ENCODE data around the gene ZNF610. TPM values are rescaled to one million over a fixed set of nuclear protein-coding genes. Genes with fewer than 3 reads are reported as not detected.
"Not testable (repeated sequence)": the region's sequence is repeated elsewhere in the genome, so short reads cannot be mapped to it uniquely, and the experiment has no call there.

Gene ZNF610
- total RNA-seq, 2 experiments from 2014 or later = 1.2 to 1.4 TPM

DNA sequence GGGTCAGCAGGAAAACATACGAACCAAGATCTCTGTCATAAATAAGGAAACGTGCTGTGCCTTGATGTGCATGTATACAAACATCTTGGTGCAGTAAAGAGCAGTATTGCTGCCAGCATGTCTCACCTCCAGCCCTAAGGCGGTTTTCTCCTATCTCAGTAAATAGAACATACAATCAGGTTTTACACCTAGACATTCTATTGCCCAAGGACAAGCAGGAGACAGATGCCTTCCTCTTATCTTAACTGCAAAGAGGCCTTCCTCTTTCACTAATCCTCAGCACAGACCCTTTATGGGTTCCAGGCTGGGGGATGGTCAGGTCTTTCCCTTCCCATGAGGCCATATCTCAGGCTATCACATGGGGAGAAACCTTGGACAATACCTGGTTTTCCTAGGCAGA, 3.0 kb downstream of the ZNF610 start:
- H3K27me3 Mint-ChIP-seq, DNase-seq, H3K4me3 Mint-ChIP-seq, CTCF ChIA-PET, H3K27ac Mint-ChIP-seq, POLR2A ChIA-PET: not testable (repeated sequence)
- H3K36me3 Mint-ChIP-seq (ENCODE audit: low read depth) = peaks cover 27% of the 10 kb centered on the region
- peaks cover 15% of the 10 kb centered on the region for H3K4me1 Mint-ChIP-seq
- peaks cover 43% of the 10 kb centered on the region for H3K9me3 Mint-ChIP-seq

- peaks cover 12% of the 10 kb centered on the region for H3K36me3 Mint-ChIP-seq (ENCODE audit: low read depth)
- ChIA-PET POLR2A (no interaction called here), CTCF (no interaction called here)
- no peaks in the 10 kb centered on the region for H3K27me3 Mint-ChIP-seq
- no peak overlapping the region for H3K27ac Mint-ChIP-seq
- no peaks in the 10 kb centered on the region for H3K4me1 Mint-ChIP-seq
- no peak overlapping the region for H3K4me3 Mint-ChIP-seq
- H3K9me3 Mint-ChIP-seq = peaks cover 36% of the 10 kb centered on the region
- peak; percentile 49 for DNase-seq
Measured at GRCh38 chr19:52343548-52343947, 7.5 kb downstream of the ZNF610 start.

- ChIA-PET CTCF (no interaction called here), POLR2A (interaction anchor here (0.9 kb wide), 1 partner anchor 9 kb away, joined by 3 read pairs; the partner anchor contains the start of gene ZNF610)
- Mint-ChIP-seq H3K4me1 (no peaks in the 10 kb centered on the region), H3K27me3 (no peaks in the 10 kb centered on the region), H3K4me3 (no peak overlapping the region), H3K36me3 (ENCODE audit: low read depth) (peaks cover 15% of the 10 kb centered on the region), H3K9me3 (peaks cover 37% of the 10 kb centered on the region), H3K27ac (no peak overlapping the region)
- no peak for DNase-seq
Measured at GRCh38 chr19:52345162-52345561, 9.1 kb downstream of the ZNF610 start.

DNA sequence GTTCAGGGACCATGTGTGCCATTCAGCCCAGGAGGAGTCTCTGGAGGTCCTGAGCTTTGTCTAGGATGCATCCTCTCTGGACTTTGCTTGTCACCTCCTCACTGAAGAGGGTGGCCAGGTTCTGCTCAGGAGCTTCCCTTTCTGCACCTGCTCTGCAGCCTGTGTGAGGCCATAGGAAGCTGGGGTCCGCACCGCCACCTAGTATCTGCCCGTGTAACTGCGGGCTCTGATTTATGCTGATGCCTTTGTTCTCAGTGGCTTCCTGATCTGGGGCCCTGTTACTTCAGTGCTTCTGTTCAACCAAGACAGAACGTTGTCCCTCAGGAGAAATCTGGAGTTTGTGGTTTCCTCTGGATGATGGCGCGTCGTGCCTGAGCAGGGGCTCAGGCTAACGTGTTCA, 15.5 kb downstream of the ZNF610 start:
- Mint-ChIP-seq H3K9me3 (peaks cover 47% of the 10 kb centered on the region), H3K27me3 (no peaks in the 10 kb centered on the region), H3K4me1 (no peaks in the 10 kb centered on the region), H3K36me3 (ENCODE audit: low read depth) (peaks cover 41% of the 10 kb centered on the region), H3K4me3 (no peak overlapping the region), H3K27ac (no peak overlapping the region)
- DNase-seq = no peak
- CTCF ChIA-PET = no interaction called here
- POLR2A ChIA-PET = no interaction called here

- Mint-ChIP-seq H3K9me3 (peaks cover 48% of the 10 kb centered on the region), H3K27me3 (no peaks in the 10 kb centered on the region), H3K4me1 (peaks cover 10% of the 10 kb centered on the region), H3K36me3 (ENCODE audit: low read depth) (peaks cover 39% of the 10 kb centered on the region), H3K27ac (no peak overlapping the region), H3K4me3 (no peak overlapping the region)
- ChIA-PET CTCF (no interaction called here), POLR2A (no interaction called here)
- no peak for DNase-seq
Measured at GRCh38 chr19:52366414-52366824, 30.4 kb downstream of the ZNF610 start.

DNA sequence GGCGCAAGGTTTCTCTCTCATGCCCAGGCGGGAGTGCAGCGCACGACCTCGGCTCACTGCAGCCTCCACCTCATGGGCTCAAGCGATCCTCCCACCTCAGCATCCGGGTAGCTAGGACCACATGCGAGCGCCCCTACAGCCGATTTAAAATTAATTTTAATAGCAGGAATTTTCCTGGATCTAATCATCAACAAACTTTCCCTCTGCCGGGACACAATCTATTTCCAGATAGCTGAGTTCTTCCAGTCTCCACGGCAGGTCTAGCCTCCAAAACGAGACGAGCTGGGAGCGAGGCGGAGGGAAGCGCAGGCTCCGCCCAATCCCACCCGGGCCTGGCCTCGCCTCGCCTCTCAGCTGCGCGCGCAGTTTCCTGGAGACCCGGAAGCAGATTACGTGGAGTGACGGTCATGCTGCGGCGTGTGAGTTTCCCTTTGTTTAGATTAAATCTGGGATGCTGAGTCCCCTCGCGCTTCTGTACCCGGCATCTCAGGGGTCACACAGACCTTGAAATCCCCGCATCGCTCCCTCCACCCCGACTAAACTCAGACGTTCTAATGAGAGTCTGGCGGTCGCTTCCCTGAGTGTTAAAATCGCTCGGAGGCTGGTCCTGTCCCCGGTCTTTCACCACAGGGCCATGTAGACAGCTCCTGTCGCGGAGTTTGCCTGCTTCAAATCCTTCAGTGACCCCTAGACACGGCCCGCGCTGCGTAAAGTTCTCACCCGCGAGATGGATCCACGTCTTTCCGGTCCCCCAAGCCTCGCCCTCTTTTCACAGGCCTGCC, 33.7 kb downstream of the ZNF610 start, which contains the start of gene ZNF880:
Gene ZNF880 (plus strand): TSS at position 365 of the 782 bp plus-strand sequence. CDS start 43 bp downstream, at position 408.
- Mint-ChIP-seq H3K27ac (peak within 1 kb of the TSS; percentile 92), H3K4me1 (peaks cover 10% of the 10 kb centered on the region), H3K36me3 (ENCODE audit: low read depth) (peaks cover 55% of the 10 kb centered on the region), H3K27me3 (no peaks in the 10 kb centered on the region), H3K4me3 (peak within 1 kb of the TSS; percentile 88), H3K9me3 (peaks cover 50% of the 10 kb centered on the region)
- peak; percentile 92 for DNase-seq
- ChIA-PET POLR2A (interaction anchor here (0.7 to 1.4 kb wide), 4 partner anchors 29 to 417 kb away, joined by 3 to 9 read pairs (median 5); partner anchors contain the start of genes PPP2R1A, ZNF528, ZNF600 and ZNF610), CTCF (no interaction called here)

- H3K27me3 Mint-ChIP-seq = no peaks in the 10 kb centered on the region
- peaks cover 51% of the 10 kb centered on the region for H3K9me3 Mint-ChIP-seq
Measured at GRCh38 chr19:52370341-52370710, 34.3 kb downstream of the ZNF610 start.

DNA sequence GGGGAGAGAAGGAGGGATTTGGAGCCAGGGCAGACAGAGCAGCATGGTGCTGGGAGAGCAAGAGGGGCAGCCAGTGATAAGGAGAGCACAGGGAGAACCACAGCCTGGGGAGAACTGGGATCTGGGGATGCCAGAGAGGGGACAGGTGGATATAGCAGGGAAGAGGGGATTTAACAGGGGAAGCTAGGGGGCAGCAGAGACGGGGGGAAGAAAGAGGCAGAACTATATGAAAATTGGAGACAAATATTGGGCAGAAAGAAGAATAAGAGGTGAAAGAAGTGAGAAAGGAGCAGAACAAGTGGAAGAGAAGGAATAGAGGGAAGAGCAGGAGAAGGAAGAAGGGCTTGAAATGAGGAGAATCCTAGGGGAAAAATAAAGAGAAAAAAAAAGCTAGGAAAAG, 55.1 kb downstream of the ZNF610 start:
- H3K4me1 Mint-ChIP-seq = no peaks in the 10 kb centered on the region
- peaks cover 49% of the 10 kb centered on the region for H3K9me3 Mint-ChIP-seq
- no peak overlapping the region for H3K4me3 Mint-ChIP-seq
- peaks cover 20% of the 10 kb centered on the region for H3K36me3 Mint-ChIP-seq (ENCODE audit: low read depth)
- H3K27me3 Mint-ChIP-seq = no peaks in the 10 kb centered on the region
- POLR2A ChIA-PET = no interaction called here
- H3K27ac Mint-ChIP-seq = no peak overlapping the region
- DNase-seq = no peak
- CTCF ChIA-PET = no interaction called here

More at GRCh38 chr19:52370341-52370710, 34.3 kb downstream of the ZNF610 start:
- H3K4me3 Mint-ChIP-seq = peak overlapping the region; percentile 88
- CTCF ChIA-PET = no interaction called here
- DNase-seq = no peak
- POLR2A ChIA-PET = interaction anchor here (1.0 to 1.4 kb wide), 2 partner anchors 28 to 181 kb away, joined by 3 to 9 read pairs; partner anchors contain the start of genes PPP2R1A and ZNF528
- peaks cover 58% of the 10 kb centered on the region for H3K36me3 Mint-ChIP-seq (ENCODE audit: low read depth)
- H3K4me1 Mint-ChIP-seq = peaks cover 10% of the 10 kb centered on the region
- peak overlapping the region; percentile 92 for H3K27ac Mint-ChIP-seq

DNA sequence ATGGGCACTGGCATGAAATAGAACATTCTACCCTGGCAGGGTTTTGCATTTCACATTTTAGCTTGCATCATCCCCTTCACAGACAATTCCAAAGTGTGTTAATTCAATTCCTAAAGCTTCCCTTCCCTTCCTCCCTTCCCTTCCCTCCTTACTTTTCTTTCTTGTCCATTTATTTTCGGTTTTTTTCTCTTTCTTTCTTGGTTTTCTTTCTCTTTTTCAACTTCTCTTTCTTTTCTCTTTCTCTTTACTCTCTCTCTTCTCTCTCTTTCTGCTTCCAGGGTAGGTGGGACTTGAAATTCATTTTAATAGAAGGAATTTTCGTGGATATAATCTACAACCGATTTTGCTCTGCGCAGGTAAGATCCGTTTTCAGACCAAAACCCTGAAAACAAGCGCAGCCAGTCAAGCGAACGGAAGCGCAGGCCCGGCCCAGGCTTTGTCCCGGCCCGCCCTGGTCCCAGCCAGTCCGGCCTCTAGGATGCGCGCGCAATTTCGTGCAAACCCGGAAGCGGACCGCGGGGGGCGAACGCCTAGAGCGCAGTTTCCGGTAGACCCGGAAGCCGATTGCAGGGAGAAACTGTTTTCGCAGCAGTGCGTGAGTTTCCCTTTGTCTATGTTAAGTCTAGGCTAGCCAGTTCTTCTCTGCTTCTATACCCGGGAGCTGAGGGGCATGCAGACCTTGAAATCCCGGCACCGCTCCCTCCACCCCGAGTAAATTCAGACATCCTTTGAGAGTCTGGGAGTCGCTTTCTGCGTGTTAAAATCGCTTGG, 61.5 kb downstream of the ZNF610 start, which contains the start of gene ZNF528:
Gene ZNF528 (plus strand): TSS at position 540 of the 771 bp plus-strand sequence. CDS start 4,165 bp downstream, outside the sequence.
- H3K9me3 Mint-ChIP-seq = peaks cover 54% of the 10 kb centered on the region
- peaks cover 63% of the 10 kb centered on the region for H3K36me3 Mint-ChIP-seq (ENCODE audit: low read depth)
- CTCF ChIA-PET = no interaction called here
- H3K27ac Mint-ChIP-seq = peak within 1 kb of the TSS; percentile 82
- peak; percentile 94 for DNase-seq
- H3K4me3 Mint-ChIP-seq = peak within 1 kb of the TSS; percentile 81
- POLR2A ChIA-PET = interaction anchor here (0.7 to 1.9 kb wide), 3 partner anchors 28 to 173 kb away, joined by 3 to 9 read pairs (median 3); partner anchors contain the start of gene ZNF880
- H3K27me3 Mint-ChIP-seq = no peaks in the 10 kb centered on the region
- peaks cover 14% of the 10 kb centered on the region for H3K4me1 Mint-ChIP-seq

DNA sequence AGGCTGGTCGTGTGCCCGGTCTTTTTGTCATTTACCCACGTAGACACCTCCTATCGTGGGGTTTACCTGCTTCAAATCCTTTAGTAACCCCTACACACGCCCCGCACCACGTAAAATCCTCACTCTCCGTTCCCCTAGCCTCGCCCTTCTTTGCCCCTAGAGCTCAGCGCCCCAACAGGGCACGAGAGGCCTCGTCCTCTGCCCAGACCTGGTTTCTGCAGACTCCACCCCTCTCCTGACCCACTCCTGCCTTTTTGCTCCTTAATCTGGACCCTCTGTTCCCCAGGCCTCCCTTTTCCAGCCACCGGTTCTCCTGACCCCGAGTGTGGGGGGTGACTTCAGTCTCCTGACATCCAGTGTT, 62.0 kb downstream of the ZNF610 start:
- peaks cover 63% of the 10 kb centered on the region for H3K36me3 Mint-ChIP-seq (ENCODE audit: low read depth)
- ChIA-PET CTCF (no interaction called here), POLR2A (interaction anchor here (0.7 to 1.9 kb wide), 2 partner anchors 28 to 173 kb away, joined by 3 to 9 read pairs; partner anchors contain the start of gene ZNF880)
- H3K4me1 Mint-ChIP-seq = peaks cover 14% of the 10 kb centered on the region
- H3K27ac Mint-ChIP-seq = peak overlapping the region; percentile 82
- peak overlapping the region; percentile 81 for H3K4me3 Mint-ChIP-seq
- peak; percentile 18 for DNase-seq
- peaks cover 54% of the 10 kb centered on the region for H3K9me3 Mint-ChIP-seq
- no peaks in the 10 kb centered on the region for H3K27me3 Mint-ChIP-seq

GRCh38 chr19:52410276-52410675, 74.2 kb downstream of the ZNF610 start:
- H3K9me3 Mint-ChIP-seq = peaks cover 59% of the 10 kb centered on the region
- no peak overlapping the region for H3K4me3 Mint-ChIP-seq
- H3K27me3 Mint-ChIP-seq = no peaks in the 10 kb centered on the region
- ChIA-PET POLR2A (no interaction called here), CTCF (no interaction called here)
- H3K4me1 Mint-ChIP-seq = no peaks in the 10 kb centered on the region
- peaks cover 63% of the 10 kb centered on the region for H3K36me3 Mint-ChIP-seq (ENCODE audit: low read depth)
- H3K27ac Mint-ChIP-seq = no peak overlapping the region
- DNase-seq = no peak

GRCh38 chr19:52415711-52416110, 79.7 kb downstream of the ZNF610 start:
- Mint-ChIP-seq H3K27ac (no peak overlapping the region), H3K9me3 (peaks cover 68% of the 10 kb centered on the region), H3K4me3 (no peak overlapping the region), H3K27me3 (no peaks in the 10 kb centered on the region), H3K4me1 (no peaks in the 10 kb centered on the region), H3K36me3 (ENCODE audit: low read depth) (peaks cover 23% of the 10 kb centered on the region)
- ChIA-PET CTCF (no interaction called here), POLR2A (no interaction called here)
- DNase-seq = no peak

Measured in activated CD4-positive, alpha-beta memory T cell treated with anti-CD3 and anti-CD28 coated beads, Interleukin-2, amount 10 ng/mL, durations not matched to agents 7 days and 5 days (primary cell).